Esophagus muscularis mucosa (tissue), 4 donors: Measurements from ENCODE around the gene PASK. TPM values are rescaled to one million over a fixed set of nuclear protein-coding genes. Genes with fewer than 3 reads are reported as not detected.

Experiments
- DNase-seq: peaks from one replicate; pipeline ENCODE4 v3.0.0-alpha.2; 2017; ENCODE audit errors: extremely low spot score
- H3K27ac ChIP-seq, 4 donors: fragments of 200-600 bp; sonication (generic); replicated peaks in 1 of 4; 1 replicate in 3 of 4; 2 replicates in 1 of 4; pipeline ENCODE4 v1.5.1; 2016 to 2019; ENCODE audit warnings: mild to moderate bottlenecking in 1 of 4
- H3K27me3 ChIP-seq, 4 donors: fragments of 200-600 bp; sonication (generic); one replicate each; pipeline versions ENCODE4 v1.5.1 to v1.6.0; 2016 to 2019
- H3K36me3 ChIP-seq, 4 donors: fragments of 200-600 bp; sonication (generic); one replicate each; pipeline ENCODE4 v1.5.1; 2016 to 2019
- H3K4me1 ChIP-seq, 4 donors: fragments of 200-600 bp; sonication (generic); one replicate each; pipeline ENCODE4 v1.5.1; 2016 to 2019
- H3K4me3 ChIP-seq, 4 donors: fragments of 200-600 bp; sonication (generic); 1 replicate in 2 of 4; 2 replicates in 2 of 4; pipeline ENCODE4 v1.5.1; 2016 to 2019; ENCODE audit warnings: mild to moderate bottlenecking in 4 of 4, moderate library complexity in 1 of 4
- H3K9me3 ChIP-seq, 4 donors: fragments of 200-600 bp; sonication (generic); 1 replicate in 3 of 4; 2 replicates in 1 of 4; pipeline ENCODE4 v1.5.1; 2016 to 2019
- EP300 ChIP-seq: sonication (generic); formaldehyde crosslinking; IDR thresholded peaks from one replicate; pipeline ENCODE4 v1.6.1; 2017; ENCODE audit warnings: antibody characterized with exemption
- POLR2A ChIP-seq: fragments of 450-650 bp; IDR thresholded peaks from one replicate; pipeline ENCODE4 v1.6.1; 2017; ENCODE audit warnings: antibody characterized with exemption, moderate library complexity, mild to moderate bottlenecking, low read depth
- POLR2AphosphoS5 ChIP-seq, 2 donors: sonication (generic); formaldehyde crosslinking; IDR thresholded peaks; one replicate each; pipeline ENCODE4 v1.6.1; 2017; ENCODE audit warnings: antibody characterized with exemption in 2 of 2
- WGBS: methylation state at CpG from one replicate; pipeline ENCODE4 v1.1.5; 2018; 5-methylcytosine and 5-hydroxymethylcytosine counted together
- intact Hi-C: fragments of 100-400 bp; cut with DNase I; formaldehyde crosslinking; loops from one replicate; pipeline ENCODE4 v1.15.1; 2023
- total RNA-seq, 4 donors: library from RNA; depleted of rRNA; stranded (reverse); fragments of >200 nt; gene quantifications; one replicate each; pipeline versions ENCODE4 v1.1.0 to v1.2.1, GENCODE V29; 2016
- TF ChIP-seq, protein P1 (sequence below), 3 experiments: fragments of 200-600 bp in 2 of 3; fragments of 450-650 bp in 1 of 3; sonication (generic) in 2 of 3; IDR thresholded peaks; one replicate each; pipeline ENCODE4 v1.5.1; 2017 to 2019; ENCODE audit warnings: antibody characterized with exemption in 3 of 3, mild to moderate bottlenecking in 2 of 3, moderate library complexity in 1 of 3

The PASK gene
- total RNA-seq, 4 donors from 2014 or later: 1.5 to 3.3 (median 2.2) TPM

DNA sequence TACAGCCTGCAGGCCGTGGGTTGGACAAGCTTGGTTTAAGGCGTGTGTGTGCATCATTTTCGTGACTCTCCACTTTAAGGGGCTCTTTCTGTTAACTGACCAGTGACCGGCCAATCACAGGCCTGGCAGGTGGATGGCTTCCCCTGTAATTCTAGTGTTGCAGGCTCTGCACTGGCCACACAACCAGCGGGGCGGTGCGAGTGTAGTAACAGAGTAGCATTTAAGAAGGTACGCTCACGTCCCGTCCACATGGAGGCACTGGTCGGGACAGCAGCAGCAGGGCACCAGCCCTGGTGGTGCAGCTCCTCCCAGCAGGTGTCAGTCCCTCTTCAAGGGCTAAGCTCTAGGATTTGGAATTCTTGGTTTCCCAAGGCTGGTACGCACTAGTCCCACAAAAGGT is 31.2 kb upstream of the PASK start:
- H3K27ac ChIP-seq: no peak overlapping the region
- TF ChIP-seq POLR2AphosphoS5 (IDR thresholded peaks at IDR 0.05): no peak
- TF ChIP-seq, protein P1, sequence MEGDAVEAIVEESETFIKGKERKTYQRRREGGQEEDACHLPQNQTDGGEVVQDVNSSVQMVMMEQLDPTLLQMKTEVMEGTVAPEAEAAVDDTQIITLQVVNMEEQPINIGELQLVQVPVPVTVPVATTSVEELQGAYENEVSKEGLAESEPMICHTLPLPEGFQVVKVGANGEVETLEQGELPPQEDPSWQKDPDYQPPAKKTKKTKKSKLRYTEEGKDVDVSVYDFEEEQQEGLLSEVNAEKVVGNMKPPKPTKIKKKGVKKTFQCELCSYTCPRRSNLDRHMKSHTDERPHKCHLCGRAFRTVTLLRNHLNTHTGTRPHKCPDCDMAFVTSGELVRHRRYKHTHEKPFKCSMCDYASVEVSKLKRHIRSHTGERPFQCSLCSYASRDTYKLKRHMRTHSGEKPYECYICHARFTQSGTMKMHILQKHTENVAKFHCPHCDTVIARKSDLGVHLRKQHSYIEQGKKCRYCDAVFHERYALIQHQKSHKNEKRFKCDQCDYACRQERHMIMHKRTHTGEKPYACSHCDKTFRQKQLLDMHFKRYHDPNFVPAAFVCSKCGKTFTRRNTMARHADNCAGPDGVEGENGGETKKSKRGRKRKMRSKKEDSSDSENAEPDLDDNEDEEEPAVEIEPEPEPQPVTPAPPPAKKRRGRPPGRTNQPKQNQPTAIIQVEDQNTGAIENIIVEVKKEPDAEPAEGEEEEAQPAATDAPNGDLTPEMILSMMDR (IDR thresholded peaks at IDR 0.05): no peak
- no peak for TF ChIP-seq EP300
- no peak for TF ChIP-seq POLR2A
- peaks cover 18 to 79% (median 60%) of the 10 kb centered on the region in 4 donors for H3K36me3 ChIP-seq
- no peaks in the 10 kb centered on the region for H3K9me3 ChIP-seq
- peaks cover 0 to 6% (median 2%) of the 10 kb centered on the region in 4 donors for H3K4me1 ChIP-seq
- intact Hi-C loops: no loop called here
- no peaks in the 10 kb centered on the region for H3K27me3 ChIP-seq
- no peak overlapping the region for H3K4me3 ChIP-seq
- no peak for DNase-seq
- WGBS: 86% methylated on average over 12 of the region's 12 CpGs

DNA sequence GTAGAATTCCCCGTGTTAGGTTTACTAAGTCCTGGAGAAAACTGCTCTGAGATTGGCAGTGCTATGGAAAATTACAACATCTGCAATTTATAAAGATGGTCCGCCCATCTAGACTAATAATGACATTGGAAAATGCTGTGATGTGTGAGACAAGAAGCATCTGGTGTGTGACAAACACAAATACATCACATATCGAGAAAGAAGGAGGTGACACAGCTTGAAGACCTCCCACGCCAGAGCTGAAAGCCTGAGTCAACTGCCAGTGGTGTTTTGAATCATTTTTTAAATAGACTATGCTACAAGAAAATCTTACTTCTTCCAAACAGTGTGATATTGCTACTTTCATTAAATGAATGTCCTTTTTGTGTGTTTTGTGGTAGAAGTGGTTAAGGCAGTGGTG is 30.6 kb upstream of the PASK start:
- Histone ChIP-seq H3K9me3 (no peaks in the 10 kb centered on the region), H3K4me3 (no peak overlapping the region), H3K4me1 (peaks cover 0 to 6% (median 2%) of the 10 kb centered on the region in 4 donors), H3K27me3 (no peaks in the 10 kb centered on the region), H3K27ac (no peak overlapping the region), H3K36me3 (peaks cover 20 to 85% (median 66%) of the 10 kb centered on the region in 4 donors)
- intact Hi-C loops: no loop called here
- DNase-seq: no peak
- TF ChIP-seq POLR2A: no peak
- TF ChIP-seq POLR2AphosphoS5 (IDR thresholded peaks at IDR 0.05): peak; percentile 21 to 51
- TF ChIP-seq EP300: no peak
- TF ChIP-seq, protein P1 (IDR thresholded peaks at IDR 0.05): no peak
- WGBS: 79% methylated on average over 4 of the region's 4 CpGs

DNA sequence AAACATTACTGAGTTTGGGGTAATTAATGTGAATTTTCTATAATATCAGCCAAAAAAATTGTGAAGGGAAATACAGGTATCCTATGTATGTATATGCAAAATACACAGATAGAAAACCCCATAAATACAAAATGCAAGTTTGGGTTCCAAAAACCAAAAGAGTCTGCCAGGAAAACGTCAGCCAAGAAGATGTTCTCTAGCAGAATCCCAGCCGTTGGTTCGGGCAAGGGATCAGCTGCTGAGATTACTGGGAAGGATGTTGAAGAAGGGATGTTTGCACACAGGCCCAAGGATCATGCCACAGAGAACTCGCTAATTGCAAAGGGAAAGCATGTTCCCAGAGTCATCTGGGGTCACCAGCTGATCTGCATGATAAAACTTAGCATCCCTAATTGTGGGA is 29.7 kb upstream of the PASK start:
- H3K9me3 ChIP-seq: no peaks in the 10 kb centered on the region
- no peaks in the 10 kb centered on the region for H3K27me3 ChIP-seq
- H3K36me3 ChIP-seq: peaks cover 25 to 94% (median 74%) of the 10 kb centered on the region in 4 donors
- no peak overlapping the region for H3K27ac ChIP-seq
- no peak for TF ChIP-seq POLR2AphosphoS5 (IDR thresholded peaks at IDR 0.05)
- TF ChIP-seq, protein P1 (IDR thresholded peaks at IDR 0.05): no peak
- TF ChIP-seq EP300: no peak
- TF ChIP-seq POLR2A: no peak
- H3K4me3 ChIP-seq: no peak overlapping the region
- intact Hi-C loops: no loop called here
- WGBS: 64% methylated on average over 4 of the region's 4 CpGs
- no peak for DNase-seq
- H3K4me1 ChIP-seq: peaks cover 0 to 6% (median 2%) of the 10 kb centered on the region in 4 donors

DNA sequence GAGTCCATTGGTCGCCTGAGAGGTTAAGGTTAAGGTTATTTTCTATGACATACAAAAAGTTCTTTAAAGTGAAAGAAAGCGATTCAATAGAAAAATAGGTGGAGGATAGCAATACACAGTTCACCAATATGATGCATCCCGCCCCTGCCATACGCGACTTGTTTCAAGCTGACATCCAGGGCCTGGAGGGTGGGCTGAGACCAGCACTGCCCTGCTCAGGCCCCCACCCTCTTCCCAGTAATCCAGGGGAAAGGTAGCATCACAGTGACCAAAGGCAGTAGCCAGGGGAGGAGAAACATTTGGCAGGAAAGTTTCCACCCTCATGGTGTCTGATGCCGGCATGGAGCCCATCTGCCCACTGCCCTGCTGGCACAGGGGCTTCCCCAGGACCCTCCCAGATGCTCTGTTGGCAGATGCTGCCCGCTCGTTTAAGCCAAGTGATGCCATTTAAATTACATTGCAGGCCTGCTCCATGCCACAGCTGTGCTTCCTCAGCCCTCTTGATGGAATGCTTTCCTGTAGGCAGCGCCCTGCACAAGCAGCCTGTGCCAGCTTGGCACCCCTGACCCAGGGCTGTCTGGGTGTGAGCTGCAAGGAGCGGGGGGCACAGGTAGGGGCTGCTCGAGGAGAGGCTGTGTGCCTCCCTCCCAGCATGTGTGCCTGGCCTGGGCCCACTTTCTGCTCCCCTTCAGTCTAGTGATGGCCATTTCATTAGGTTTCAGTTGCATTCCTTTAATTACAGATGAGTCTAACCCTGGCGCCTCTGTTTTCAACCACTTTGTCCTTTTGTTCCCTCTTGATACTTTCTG is 28.5 kb upstream of the PASK start:
- H3K27ac ChIP-seq: no peak overlapping the region
- intact Hi-C loops: no loop called here

More for the DNA sequence above, 28.5 kb upstream of the PASK start:
- Histone ChIP-seq H3K4me3 (no peak overlapping the region), H3K9me3 (no peaks in the 10 kb centered on the region), H3K27me3 (no peaks in the 10 kb centered on the region), H3K36me3 (peaks cover 23 to 85% (median 67%) of the 10 kb centered on the region in 4 donors), H3K4me1 (peaks cover 0 to 6% (median 2%) of the 10 kb centered on the region in 4 donors)
- TF ChIP-seq POLR2AphosphoS5 (IDR thresholded peaks at IDR 0.05): no peak
- no peak for TF ChIP-seq POLR2A
- TF ChIP-seq, protein P1 (IDR thresholded peaks at IDR 0.05): no peak
- no peak for TF ChIP-seq EP300
- DNase-seq: no peak
- 97% methylated on average over 8 of the region's 12 CpGs for WGBS
